Memory B cell (primary cell): ENCODE results near the gene CD8B2.

Source experiments
- ATAC-seq: fragments of 150-1000 bp; cut with Tn5 transposase; 2 replicates; pipeline ENCODE4 v1.10.0; 2021; ENCODE audit warnings: low read depth, mild to moderate bottlenecking, moderate library complexity
- DNase-seq, 2 donors: peaks; one replicate each; pipeline ENCODE4 v3.0.0; 2022; ENCODE audit warnings: low spot score in 2 of 2
- H3K27ac Mint-ChIP-seq: one replicate; pipeline ENCODE4 v1.8.0; 2022; ENCODE audit warnings: mild to moderate bottlenecking, moderate library complexity, mixed read lengths
- H3K27me3 Mint-ChIP-seq: one replicate; pipeline ENCODE4 v1.8.0; 2022; ENCODE audit warnings: mixed read lengths
- H3K36me3 Mint-ChIP-seq: one replicate; pipeline ENCODE4 v1.8.0; 2022; ENCODE audit warnings: mild to moderate bottlenecking, mixed read lengths
- H3K4me1 Mint-ChIP-seq: one replicate; pipeline ENCODE4 v1.8.0; 2022; ENCODE audit warnings: mixed read lengths
- H3K4me3 Mint-ChIP-seq: one replicate; pipeline ENCODE4 v1.8.0; 2022; ENCODE audit warnings: mild to moderate bottlenecking, moderate library complexity, mixed read lengths
- H3K9me3 Mint-ChIP-seq: one replicate; pipeline ENCODE4 v1.8.0; 2022; ENCODE audit warnings: mixed read lengths

The CD8B2 gene

DNA sequence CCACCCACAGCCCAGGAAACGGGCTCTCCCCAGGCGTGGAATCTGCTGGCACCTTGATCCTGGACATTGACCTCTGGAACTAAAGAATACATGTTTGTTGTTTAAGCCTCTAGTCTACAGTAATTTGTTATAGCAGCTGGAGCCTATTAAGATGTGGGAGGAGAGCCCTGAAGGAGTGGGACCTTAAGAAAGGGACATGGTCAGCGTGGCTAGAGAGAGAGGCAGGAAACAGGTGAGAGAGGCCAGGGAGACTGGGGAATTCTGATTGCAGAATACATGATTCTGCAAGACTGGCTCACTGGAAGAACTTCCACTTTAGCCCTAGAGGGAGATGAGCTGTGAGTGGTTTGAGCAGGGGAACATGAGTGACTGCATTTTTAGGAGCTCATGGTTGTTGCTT, 83.2 kb downstream of the CD8B2 start:
- no peak overlapping the region for H3K4me3 Mint-ChIP-seq
- no peaks in the 10 kb centered on the region for H3K4me1 Mint-ChIP-seq
- H3K27me3 Mint-ChIP-seq: peaks cover 9% of the 10 kb centered on the region
- no peak overlapping the region for H3K27ac Mint-ChIP-seq
- ATAC-seq: no peak
- H3K36me3 Mint-ChIP-seq: no peaks in the 10 kb centered on the region
- no peak for DNase-seq
- no peaks in the 10 kb centered on the region for H3K9me3 Mint-ChIP-seq
